ENCODE results near the gene R3HCC1L.

Gene R3HCC1L

DNA sequence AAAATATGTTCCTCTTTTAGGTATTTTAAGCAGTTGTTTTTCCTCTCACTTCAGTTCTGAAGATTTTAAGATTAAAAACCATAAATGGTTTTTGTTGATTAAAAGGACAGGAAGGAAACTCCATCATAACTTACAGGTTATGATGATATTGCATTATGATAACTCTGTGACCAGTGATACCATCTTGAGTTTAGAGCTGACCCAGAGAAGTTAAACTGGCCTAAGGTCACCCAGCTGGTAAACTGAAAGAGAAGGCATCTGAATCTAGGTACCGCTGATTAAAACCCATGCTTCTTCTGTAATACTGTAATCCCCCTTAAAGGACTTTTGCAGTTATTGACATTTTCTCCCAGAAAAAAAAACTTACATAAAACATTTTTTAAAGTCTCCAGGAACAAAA lies 103.9 kb downstream of the R3HCC1L start:
- peaks cover 45% of the 10 kb centered on the region for H3K36me3 Mint-ChIP-seq (ENCODE audit: low read depth)
- no peaks in the 10 kb centered on the region for H3K9me3 Mint-ChIP-seq
- H3K27me3 Mint-ChIP-seq (ENCODE audit: low read depth), result no peaks in the 10 kb centered on the region
- DNase-seq (ENCODE audit: low spot score), result no peak
- peaks cover 13% of the 10 kb centered on the region for H3K4me1 Mint-ChIP-seq (ENCODE audit: low read depth)
- no peak overlapping the region for H3K27ac Mint-ChIP-seq
- no peak overlapping the region for H3K4me3 Mint-ChIP-seq

DNA sequence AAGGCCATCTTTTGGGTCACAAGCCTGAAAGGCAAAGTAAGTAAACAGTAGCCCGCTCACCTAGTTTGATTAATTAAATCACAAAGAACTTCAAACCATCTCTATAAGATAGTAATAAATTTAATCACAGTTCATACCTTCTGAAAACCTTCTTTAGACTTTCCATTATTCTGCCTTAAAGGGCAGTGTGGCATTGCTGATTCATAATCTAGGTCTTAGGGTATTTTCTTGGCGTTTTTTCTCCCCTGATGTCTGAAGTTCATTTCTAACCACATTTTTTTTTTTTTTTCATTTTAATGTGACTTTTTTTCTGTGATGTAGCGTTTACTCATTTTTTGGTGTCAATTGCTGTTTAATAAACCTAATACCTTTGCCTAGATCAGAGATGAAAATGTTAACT lies 106.1 kb downstream of the R3HCC1L start:
- Mint-ChIP-seq H3K27me3 (ENCODE audit: low read depth) (no peaks in the 10 kb centered on the region), H3K4me3 (no peak overlapping the region), H3K4me1 (ENCODE audit: low read depth) (peaks cover 13% of the 10 kb centered on the region)

DNA sequence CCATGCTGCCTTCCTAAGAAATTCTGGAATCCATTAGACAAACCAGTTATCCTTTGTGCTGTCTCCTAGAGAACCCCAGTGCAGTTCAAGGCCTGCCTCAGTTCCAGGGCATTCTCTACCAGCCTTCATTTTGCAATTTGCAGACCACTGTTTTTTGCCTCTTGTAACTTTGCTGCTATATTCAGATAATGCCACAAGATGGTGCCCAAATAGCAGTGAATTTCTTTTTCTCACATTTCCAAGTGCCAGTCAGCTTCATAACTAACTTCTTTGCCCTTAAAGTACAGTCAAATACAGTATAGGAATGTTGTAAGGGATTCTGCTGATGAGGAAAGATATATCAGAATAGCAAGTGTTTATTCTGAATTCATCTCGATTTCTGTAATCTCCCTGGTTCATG lies 108.4 kb downstream of the R3HCC1L start:
- Mint-ChIP-seq H3K4me3 (no peak overlapping the region), H3K36me3 (ENCODE audit: low read depth) (peaks cover 32% of the 10 kb centered on the region), H3K27me3 (ENCODE audit: low read depth) (no peaks in the 10 kb centered on the region), H3K9me3 (no peaks in the 10 kb centered on the region), H3K4me1 (ENCODE audit: low read depth) (peaks cover 7% of the 10 kb centered on the region), H3K27ac (no peak overlapping the region)
- no peak for DNase-seq (ENCODE audit: low spot score)

More for the DNA sequence above, 106.1 kb downstream of the R3HCC1L start:
- no peak for DNase-seq (ENCODE audit: low spot score)
- Mint-ChIP-seq H3K9me3 (no peaks in the 10 kb centered on the region), H3K36me3 (ENCODE audit: low read depth) (peaks cover 42% of the 10 kb centered on the region), H3K27ac (no peak overlapping the region)

DNA sequence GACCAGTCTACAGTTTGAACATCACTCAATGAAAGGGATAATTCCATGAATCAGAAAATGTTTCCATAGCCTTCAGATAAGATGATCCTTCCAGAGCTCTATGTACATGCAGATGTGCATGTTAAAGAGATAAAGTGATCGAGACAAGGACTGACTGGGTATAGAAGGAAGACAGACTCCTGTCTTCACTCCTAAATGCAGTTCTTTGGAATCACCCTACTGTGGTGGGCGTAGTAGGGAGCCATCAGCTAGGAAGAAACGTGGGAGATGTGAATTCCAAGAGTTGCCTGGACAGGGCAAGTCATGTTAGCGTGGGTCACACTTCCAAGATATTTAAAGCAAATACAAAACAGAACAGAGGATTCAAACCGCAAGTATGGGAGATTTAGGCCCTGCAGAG lies 109.7 kb downstream of the R3HCC1L start:
- H3K9me3 Mint-ChIP-seq, result no peaks in the 10 kb centered on the region
- peaks cover 34% of the 10 kb centered on the region for H3K36me3 Mint-ChIP-seq (ENCODE audit: low read depth)

DNA sequence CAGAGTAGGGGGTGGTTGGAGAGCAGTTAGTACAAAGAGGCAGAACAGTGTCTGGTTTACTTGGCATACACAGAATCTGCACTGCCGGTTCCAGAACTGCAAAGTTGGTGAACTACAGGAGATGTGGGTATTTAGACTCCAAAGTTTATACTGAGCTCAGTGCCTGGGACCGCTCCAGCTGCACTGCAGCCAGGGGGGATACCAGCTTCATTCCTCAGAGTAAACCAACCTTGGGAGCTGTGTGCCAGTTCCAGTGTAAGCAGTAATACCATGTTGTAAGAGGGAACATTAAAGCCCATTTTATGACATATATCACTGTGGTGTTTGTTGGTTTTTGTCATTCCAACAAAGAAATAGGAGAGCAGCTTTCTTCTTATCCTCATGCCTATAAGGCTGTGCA lies 110.1 kb downstream of the R3HCC1L start:
- Mint-ChIP-seq H3K9me3 (no peaks in the 10 kb centered on the region), H3K27ac (no peak overlapping the region), H3K4me3 (no peak overlapping the region), H3K4me1 (ENCODE audit: low read depth) (no peaks in the 10 kb centered on the region), H3K27me3 (ENCODE audit: low read depth) (no peaks in the 10 kb centered on the region), H3K36me3 (ENCODE audit: low read depth) (peaks cover 34% of the 10 kb centered on the region)
- no peak for DNase-seq (ENCODE audit: low spot score)

More for the DNA sequence above, 109.7 kb downstream of the R3HCC1L start:
- no peaks in the 10 kb centered on the region for H3K4me1 Mint-ChIP-seq (ENCODE audit: low read depth)
- no peaks in the 10 kb centered on the region for H3K27me3 Mint-ChIP-seq (ENCODE audit: low read depth)
- no peak overlapping the region for H3K4me3 Mint-ChIP-seq
- no peak for DNase-seq (ENCODE audit: low spot score)
- H3K27ac Mint-ChIP-seq, result no peak overlapping the region

DNA sequence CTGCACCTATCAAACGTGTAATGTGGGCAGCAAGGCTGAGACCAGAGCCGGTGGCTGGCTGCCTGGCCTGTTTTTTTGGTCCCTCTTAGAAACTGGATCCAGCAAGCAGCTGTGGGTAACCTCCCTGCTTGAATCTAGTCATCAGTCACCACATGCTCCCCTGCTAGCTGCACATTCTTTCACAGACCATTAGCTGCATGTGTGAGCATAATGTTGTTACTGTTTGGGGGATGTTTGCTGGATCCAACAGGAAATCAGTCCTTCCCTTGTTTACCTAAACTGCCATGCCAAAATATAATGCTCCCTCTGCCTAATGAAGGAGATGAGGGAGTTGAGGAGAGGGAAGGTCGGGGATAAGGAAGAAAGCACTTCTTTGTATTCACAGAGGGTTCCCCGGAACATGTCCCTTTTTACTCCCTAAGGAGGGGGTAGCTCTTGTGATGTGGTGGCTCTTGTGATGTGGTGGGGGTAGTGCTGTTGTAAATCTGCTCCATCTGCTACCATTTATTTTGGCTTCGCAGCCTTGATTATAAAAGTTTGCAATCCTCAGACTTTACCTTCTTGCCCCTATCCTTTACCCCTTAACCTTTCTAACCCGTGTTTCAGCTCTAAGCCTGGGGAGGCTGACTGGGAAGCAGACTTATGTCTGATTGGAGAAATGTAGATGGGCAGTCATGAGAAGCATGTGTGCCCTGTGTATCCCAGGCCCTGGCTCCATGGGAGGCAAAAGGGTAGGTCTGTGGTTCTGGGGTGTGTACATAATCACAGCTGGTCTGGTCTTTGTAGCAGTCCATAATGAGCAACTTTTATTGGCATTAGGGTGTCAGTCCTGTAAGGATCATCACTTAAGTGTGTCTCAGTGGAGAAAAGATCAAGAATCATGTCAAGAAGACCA lies 112.7 kb downstream of the R3HCC1L start:
- no peaks in the 10 kb centered on the region for H3K9me3 Mint-ChIP-seq
- peak overlapping the region; percentile 20 for H3K27ac Mint-ChIP-seq
- no peak overlapping the region for H3K4me3 Mint-ChIP-seq
- H3K4me1 Mint-ChIP-seq (ENCODE audit: low read depth), result no peaks in the 10 kb centered on the region
- peaks cover 23% of the 10 kb centered on the region for H3K36me3 Mint-ChIP-seq (ENCODE audit: low read depth)
- no peak for DNase-seq (ENCODE audit: low spot score)
- H3K27me3 Mint-ChIP-seq (ENCODE audit: low read depth), result no peaks in the 10 kb centered on the region

DNA sequence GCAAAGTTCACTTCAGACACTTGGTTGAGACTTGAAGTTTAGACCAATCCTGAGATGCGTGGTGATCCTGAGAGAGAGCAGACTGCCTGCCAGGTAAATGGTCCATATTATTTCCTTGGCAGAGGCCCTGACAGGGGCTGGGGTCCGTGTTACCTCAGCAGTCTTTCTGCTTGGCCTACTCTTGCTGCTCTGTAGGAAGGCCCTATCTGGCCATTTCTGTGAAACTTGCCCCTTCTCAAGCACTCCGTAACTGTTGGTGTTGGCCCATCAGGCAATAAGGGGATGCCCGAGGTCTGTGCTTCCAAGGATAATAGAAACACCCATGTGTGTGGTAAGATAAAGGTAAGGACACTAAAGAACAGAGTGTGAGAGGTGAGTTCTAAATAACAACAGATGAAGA lies 113.6 kb downstream of the R3HCC1L start:
- DNase-seq (ENCODE audit: low spot score), result no peak
- H3K27me3 Mint-ChIP-seq (ENCODE audit: low read depth), result no peaks in the 10 kb centered on the region
- no peak overlapping the region for H3K4me3 Mint-ChIP-seq
- no peak overlapping the region for H3K27ac Mint-ChIP-seq
- no peaks in the 10 kb centered on the region for H3K4me1 Mint-ChIP-seq (ENCODE audit: low read depth)
- peaks cover 18% of the 10 kb centered on the region for H3K36me3 Mint-ChIP-seq (ENCODE audit: low read depth)
- no peaks in the 10 kb centered on the region for H3K9me3 Mint-ChIP-seq

DNA sequence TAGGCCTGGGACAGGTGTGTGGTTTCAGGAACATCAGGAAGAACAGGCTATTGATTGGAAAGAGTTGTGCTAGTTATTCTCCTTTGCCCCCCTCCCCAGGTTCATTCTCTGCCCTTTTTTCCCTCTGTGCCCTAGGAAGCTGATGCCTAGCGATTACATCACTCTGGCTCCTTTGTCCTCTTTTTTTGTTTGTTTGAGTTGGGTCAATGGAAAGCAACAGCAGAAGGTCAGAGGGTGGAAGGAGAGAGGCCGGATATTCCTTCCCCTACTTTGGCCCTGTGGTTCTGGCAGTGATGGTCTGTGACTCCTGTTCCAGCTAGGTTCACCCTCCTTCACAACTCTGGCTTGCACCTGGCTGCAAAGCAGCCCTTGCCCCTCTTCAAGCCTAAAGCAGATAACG lies 114.7 kb downstream of the R3HCC1L start:
- no peaks in the 10 kb centered on the region for H3K9me3 Mint-ChIP-seq
- no peaks in the 10 kb centered on the region for H3K27me3 Mint-ChIP-seq (ENCODE audit: low read depth)
- no peak for DNase-seq (ENCODE audit: low spot score)
- H3K4me1 Mint-ChIP-seq (ENCODE audit: low read depth), result no peaks in the 10 kb centered on the region
- no peak overlapping the region for H3K27ac Mint-ChIP-seq
- peaks cover 13% of the 10 kb centered on the region for H3K36me3 Mint-ChIP-seq (ENCODE audit: low read depth)
- H3K4me3 Mint-ChIP-seq, result no peak overlapping the region

DNA sequence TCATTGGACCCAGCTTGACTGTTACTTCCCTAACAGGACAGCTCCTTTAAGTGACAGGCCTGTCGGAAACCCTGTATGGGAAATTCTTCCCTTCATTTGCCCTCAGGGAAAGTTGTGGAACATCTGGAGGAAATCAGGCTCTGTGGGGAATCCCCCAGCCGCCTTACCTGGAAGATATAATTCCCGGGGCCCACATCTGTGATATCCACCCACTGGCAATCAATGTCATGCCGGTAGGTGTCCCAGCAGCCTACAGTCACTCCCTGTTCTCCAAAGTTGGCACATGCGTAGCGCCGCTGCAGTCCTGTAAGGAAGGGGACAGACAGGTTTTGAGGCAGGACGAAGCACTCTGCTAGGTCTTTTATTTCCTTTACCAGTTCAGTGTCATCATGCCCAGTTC lies 116.9 kb downstream of the R3HCC1L start:
- H3K9me3 Mint-ChIP-seq, result no peaks in the 10 kb centered on the region
- DNase-seq (ENCODE audit: low spot score), result peak; percentile 3
- peaks cover 9% of the 10 kb centered on the region for H3K36me3 Mint-ChIP-seq (ENCODE audit: low read depth)
- H3K27ac Mint-ChIP-seq, result no peak overlapping the region
- H3K4me1 Mint-ChIP-seq (ENCODE audit: low read depth), result no peaks in the 10 kb centered on the region
- no peaks in the 10 kb centered on the region for H3K27me3 Mint-ChIP-seq (ENCODE audit: low read depth)
- no peak overlapping the region for H3K4me3 Mint-ChIP-seq

DNA sequence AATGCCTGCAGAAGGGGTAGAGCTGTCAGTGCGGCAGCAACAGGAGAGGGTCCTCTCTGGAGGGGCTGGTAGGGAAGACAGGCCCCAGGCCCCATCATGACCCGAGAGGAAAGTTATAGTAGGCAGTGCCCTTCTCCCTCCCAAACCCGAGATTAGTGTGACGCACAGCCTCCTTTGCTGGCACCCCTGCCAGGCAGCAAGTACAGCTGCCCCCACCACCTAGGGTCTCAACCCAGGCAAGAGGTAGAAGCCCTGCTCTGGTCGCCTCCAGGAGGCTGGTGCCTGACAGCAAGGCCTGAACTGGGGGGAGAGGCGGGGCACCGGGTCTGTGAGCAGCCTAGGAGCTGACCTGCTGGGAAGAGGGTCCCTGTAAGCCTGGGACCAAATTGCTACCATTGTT lies 118.0 kb downstream of the R3HCC1L start:
- Mint-ChIP-seq H3K27me3 (ENCODE audit: low read depth) (no peaks in the 10 kb centered on the region), H3K4me3 (no peak overlapping the region), H3K36me3 (ENCODE audit: low read depth) (peaks cover 6% of the 10 kb centered on the region), H3K27ac (no peak overlapping the region), H3K4me1 (ENCODE audit: low read depth) (no peaks in the 10 kb centered on the region), H3K9me3 (no peaks in the 10 kb centered on the region)
- no peak for DNase-seq (ENCODE audit: low spot score)

DNA sequence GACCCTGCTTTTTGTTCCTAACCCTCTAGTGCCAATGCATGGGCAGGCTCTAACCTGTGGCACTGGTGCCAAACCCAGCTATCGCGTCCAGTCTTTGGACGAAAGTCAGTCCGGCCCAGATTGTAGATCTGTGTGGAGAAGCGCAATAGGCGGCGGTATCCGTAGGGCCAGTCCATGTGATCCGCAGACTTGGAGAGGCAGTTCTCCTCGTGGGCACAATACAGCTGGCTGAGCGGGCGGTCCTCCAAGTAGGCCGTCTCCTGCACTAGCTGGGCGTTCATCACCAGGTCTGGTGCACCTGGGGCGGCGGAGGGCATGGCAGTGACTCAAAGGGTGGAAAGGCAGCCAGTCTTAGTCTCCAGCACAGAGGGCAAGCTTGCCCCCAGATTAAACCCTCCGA lies 119.0 kb downstream of the R3HCC1L start:
- peak; percentile 2 for DNase-seq (ENCODE audit: low spot score)
- Mint-ChIP-seq H3K36me3 (ENCODE audit: low read depth) (no peaks in the 10 kb centered on the region), H3K4me1 (ENCODE audit: low read depth) (no peaks in the 10 kb centered on the region), H3K9me3 (no peaks in the 10 kb centered on the region), H3K27ac (no peak overlapping the region), H3K27me3 (ENCODE audit: low read depth) (no peaks in the 10 kb centered on the region), H3K4me3 (no peak overlapping the region)

DNA sequence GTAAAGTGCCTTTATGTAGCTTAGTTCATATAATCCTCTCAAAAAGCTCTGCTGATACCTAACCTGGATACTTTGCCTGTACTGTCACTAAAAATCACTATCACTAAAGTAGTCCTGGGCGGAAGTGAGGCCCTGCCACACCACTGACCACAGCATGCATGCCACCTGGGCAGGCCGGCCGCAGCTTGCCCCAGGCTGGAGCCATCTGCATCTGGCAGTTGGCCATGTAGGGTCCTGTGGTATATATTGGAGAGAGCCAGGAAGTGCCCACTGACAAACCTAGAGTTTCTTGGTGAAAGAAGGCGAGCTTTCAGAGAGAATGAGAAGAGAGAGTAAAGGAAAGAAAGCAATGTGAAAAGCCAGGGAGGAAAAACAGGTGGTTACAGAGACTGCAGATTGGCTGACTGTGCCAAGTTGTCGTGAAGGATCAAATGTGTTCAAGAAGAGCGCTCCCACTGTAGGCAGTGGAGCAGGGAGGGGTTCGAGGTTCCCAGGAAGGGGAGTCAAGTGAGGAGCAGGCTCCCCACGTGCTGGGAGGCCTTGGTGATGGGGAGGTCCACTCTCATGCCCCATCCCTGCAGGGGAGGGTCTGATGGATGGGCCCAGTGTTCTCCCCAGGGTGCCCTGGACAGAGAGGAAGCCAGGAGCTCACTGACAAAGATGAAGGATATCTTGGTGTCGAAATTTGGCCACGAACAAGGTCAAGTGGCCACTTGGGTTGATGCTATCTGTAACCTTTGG lies 119.9 kb downstream of the R3HCC1L start:
- no peak overlapping the region for H3K27ac Mint-ChIP-seq
- H3K9me3 Mint-ChIP-seq, result no peaks in the 10 kb centered on the region
- no peaks in the 10 kb centered on the region for H3K4me1 Mint-ChIP-seq (ENCODE audit: low read depth)
- H3K27me3 Mint-ChIP-seq (ENCODE audit: low read depth), result no peaks in the 10 kb centered on the region
- no peak overlapping the region for H3K4me3 Mint-ChIP-seq
- no peaks in the 10 kb centered on the region for H3K36me3 Mint-ChIP-seq (ENCODE audit: low read depth)
- peak; percentile 3 for DNase-seq (ENCODE audit: low spot score)

DNA sequence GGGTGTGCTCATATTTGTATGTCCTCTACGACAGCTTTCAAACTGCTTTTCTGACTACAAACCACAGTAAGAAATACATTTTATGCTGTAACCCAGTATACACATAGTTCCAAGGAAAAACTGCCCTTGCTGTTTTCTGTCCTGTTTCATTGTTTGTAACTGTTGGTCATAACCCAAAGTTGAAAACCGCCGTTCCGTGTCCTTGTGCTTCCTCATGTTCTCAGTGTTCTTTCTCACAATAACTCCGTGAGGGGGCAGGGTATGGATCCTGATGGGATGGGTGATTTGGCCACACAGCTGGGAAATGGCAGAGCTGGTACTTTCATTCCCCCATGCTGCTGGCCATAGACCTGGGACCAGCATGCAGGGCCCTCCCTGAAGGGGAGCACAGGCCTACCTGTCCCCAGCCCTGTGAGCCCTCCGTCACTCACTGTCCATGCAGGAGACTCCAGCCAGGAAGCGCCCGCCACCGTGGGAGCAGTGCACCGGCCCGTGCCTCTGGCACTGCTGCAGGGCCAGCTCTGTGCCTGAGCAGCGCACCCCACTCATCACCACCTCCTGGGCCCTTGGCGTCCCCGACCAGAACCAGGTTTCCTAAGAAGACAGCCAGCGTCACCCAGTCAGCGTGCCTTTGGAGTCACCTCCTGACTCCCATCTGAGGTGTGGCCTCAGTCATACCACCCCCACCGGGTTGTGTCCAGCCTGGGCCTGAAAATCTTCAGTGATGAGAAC lies 120.9 kb downstream of the R3HCC1L start:
- peak; percentile 2 for DNase-seq (ENCODE audit: low spot score)
- H3K4me3 Mint-ChIP-seq, result no peak overlapping the region
- H3K9me3 Mint-ChIP-seq, result no peaks in the 10 kb centered on the region
- H3K36me3 Mint-ChIP-seq (ENCODE audit: low read depth), result no peaks in the 10 kb centered on the region
- no peaks in the 10 kb centered on the region for H3K4me1 Mint-ChIP-seq (ENCODE audit: low read depth)
- H3K27me3 Mint-ChIP-seq (ENCODE audit: low read depth), result no peaks in the 10 kb centered on the region
- H3K27ac Mint-ChIP-seq, result no peak overlapping the region

DNA sequence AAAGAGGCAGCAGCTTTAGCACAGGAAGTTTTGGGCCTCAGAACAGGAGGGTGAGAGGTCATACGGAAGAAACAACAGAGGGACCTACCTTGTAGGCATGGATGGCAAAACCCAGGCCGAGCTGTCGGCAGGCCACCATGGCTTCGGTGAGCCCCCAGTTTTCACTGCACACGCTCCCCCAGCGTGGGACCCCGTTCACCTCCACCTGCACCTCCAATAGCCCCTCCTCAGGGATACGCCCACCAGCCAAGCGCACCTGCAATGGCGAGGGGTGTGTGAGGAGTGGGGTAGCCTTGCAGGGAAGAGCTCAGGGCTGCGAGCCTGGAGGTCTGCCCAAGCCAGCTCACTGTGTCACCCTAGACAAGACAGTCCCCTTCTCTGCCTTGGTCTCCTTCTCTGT lies 122.2 kb downstream of the R3HCC1L start:
- H3K27ac Mint-ChIP-seq, result no peak overlapping the region
- H3K36me3 Mint-ChIP-seq (ENCODE audit: low read depth), result no peaks in the 10 kb centered on the region

More for the DNA sequence above, 122.2 kb downstream of the R3HCC1L start:
- H3K4me3 Mint-ChIP-seq, result no peak overlapping the region
- no peak for DNase-seq (ENCODE audit: low spot score)
- H3K9me3 Mint-ChIP-seq, result no peaks in the 10 kb centered on the region
- H3K27me3 Mint-ChIP-seq (ENCODE audit: low read depth), result no peaks in the 10 kb centered on the region
- no peaks in the 10 kb centered on the region for H3K4me1 Mint-ChIP-seq (ENCODE audit: low read depth)

Data from T-helper 2 cell treated with Interferon-gamma antibody and Interleukin-4, amounts not matched to agents 5 μg/mL and 100 μg/mL, for 36 hours (primary cell).